Transverse colon (tissue), 4 donors: ENCODE measurements around the gene NCKIPSD. TPM values are rescaled to one million over a fixed set of nuclear protein-coding genes. Genes with fewer than 3 reads are reported as not detected.

Experiments used
- DNase-seq: peaks from one replicate; pipeline ENCODE4 v3.0.0-alpha.2; 2019
- H3K27ac ChIP-seq, 4 donors: fragments of 200-600 bp; sonication (generic); 2 replicates each; pipeline ENCODE4 v1.5.1; 2016 to 2018; ENCODE audit warnings: inconsistent platforms in 4 of 4
- H3K27me3 ChIP-seq: fragments of 200-600 bp; sonication (generic); 2 replicates; pipeline ENCODE4 v1.5.1; 2017; ENCODE audit warnings: inconsistent platforms
- H3K36me3 ChIP-seq, 4 donors: fragments of 200-600 bp; sonication (generic); 2 replicates each; pipeline ENCODE4 v1.5.1; 2017 to 2019; ENCODE audit warnings: inconsistent platforms in 4 of 4
- H3K4me1 ChIP-seq, 4 donors: fragments of 200-600 bp; sonication (generic); 2 replicates each; pipeline ENCODE4 v1.5.1; 2017 to 2020; ENCODE audit warnings: inconsistent platforms in 4 of 4
- H3K4me3 ChIP-seq, 4 donors: fragments of 200-600 bp; sonication (generic); 1 replicate in 1 of 4; 2 replicates in 3 of 4; pipeline versions ENCODE4 v1.5.1 to v1.6.1; 2017 to 2019; ENCODE audit warnings: inconsistent platforms in 4 of 4
- H3K9me3 ChIP-seq, 2 donors: fragments of 200-600 bp; sonication (generic); 2 replicates each; pipeline ENCODE4 v1.5.1; 2017 to 2019; ENCODE audit warnings: inconsistent platforms in 2 of 2
- EP300 ChIP-seq: sonication (generic); formaldehyde crosslinking; IDR thresholded peaks from one replicate; pipeline ENCODE4 v1.6.1; 2017; ENCODE audit warnings: antibody characterized with exemption, low read depth
- POLR2A ChIP-seq: fragments of 450-650 bp; IDR thresholded peaks from one replicate; pipeline ENCODE4 v1.6.1; 2016; ENCODE audit warnings: antibody characterized with exemption, mild to moderate bottlenecking, moderate library complexity
- POLR2AphosphoS5 ChIP-seq, 3 donors: sonication (generic); formaldehyde crosslinking; IDR thresholded peaks; one replicate each; pipeline ENCODE4 v1.6.1; 2016; ENCODE audit warnings: antibody characterized with exemption in 3 of 3
- whole genome bisulfite sequencing, 2 donors: methylation state at CpG; one replicate each; pipeline ENCODE4 v1.1.5; 2018; ENCODE audit warnings: low coverage in 1 of 2; 5-methylcytosine and 5-hydroxymethylcytosine counted together
- in situ Hi-C, 4 donors: fragments of 200-750 bp; cut with MboI; loops; one replicate each; pipeline versions ENCODE4 v1.15.0 to v1.15.1; 2017; ENCODE audit warnings: low sequenced_read_pairs in 3 of 4, low pct_ligation_motif_present in 1 of 4, low pct_unique_long_range_greater_than_20kb in 1 of 4
- intact Hi-C: fragments of 100-400 bp; cut with DNase I; formaldehyde crosslinking; loops from one replicate; pipeline ENCODE4 v1.15.1; 2023; ENCODE audit warnings: low total_unique reads
- total RNA-seq, 4 donors: library from RNA; depleted of rRNA; stranded (reverse); fragments of >200 nt; gene quantifications; one replicate each; pipeline ENCODE4 v1.1.0, GENCODE V29; 2016
- TF ChIP-seq, protein P1 (sequence below), 5 experiments: fragments of 200-600 bp in 3 of 5; fragments of 450-650 bp in 2 of 5; sonication (generic) in 3 of 5; IDR thresholded peaks; 1 replicate in 2 of 5; 2 replicates in 3 of 5; pipeline ENCODE4 v1.5.1; 2016 to 2017; ENCODE audit warnings: antibody characterized with exemption in 5 of 5, inconsistent platforms in 3 of 5, mild to moderate bottlenecking in 2 of 5, moderate library complexity in 1 of 5

The NCKIPSD gene
- total RNA-seq, 4 donors from 2014 or later = 42.3 to 74.6 (median 49.2) TPM

DNA sequence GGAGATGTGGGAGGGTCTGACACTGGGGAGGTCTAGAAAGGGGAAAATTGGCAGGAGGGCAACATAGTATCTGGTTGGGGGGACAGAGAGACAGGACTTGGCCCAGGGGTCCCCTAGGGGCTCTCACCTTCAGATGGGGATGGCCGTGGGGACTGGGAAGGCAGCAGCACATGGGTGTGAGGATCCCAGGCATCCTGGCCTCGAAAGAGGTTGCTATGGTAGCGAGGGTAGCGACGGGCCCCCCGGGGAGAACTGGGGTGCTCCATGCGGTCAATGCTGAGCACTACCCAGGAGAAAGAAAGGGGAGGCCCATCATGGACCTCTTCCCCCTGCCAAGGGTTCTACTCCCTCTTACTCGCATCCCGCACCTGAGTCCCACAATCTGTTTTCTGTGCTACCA lies 38.0 kb downstream of the NCKIPSD start:
- H3K36me3 ChIP-seq = no peaks in the 10 kb centered on the region
- TF ChIP-seq EP300 (no peak), POLR2A (no peak), POLR2AphosphoS5 (IDR thresholded peaks at IDR 0.05) (no peak)
- TF ChIP-seq, protein P1, sequence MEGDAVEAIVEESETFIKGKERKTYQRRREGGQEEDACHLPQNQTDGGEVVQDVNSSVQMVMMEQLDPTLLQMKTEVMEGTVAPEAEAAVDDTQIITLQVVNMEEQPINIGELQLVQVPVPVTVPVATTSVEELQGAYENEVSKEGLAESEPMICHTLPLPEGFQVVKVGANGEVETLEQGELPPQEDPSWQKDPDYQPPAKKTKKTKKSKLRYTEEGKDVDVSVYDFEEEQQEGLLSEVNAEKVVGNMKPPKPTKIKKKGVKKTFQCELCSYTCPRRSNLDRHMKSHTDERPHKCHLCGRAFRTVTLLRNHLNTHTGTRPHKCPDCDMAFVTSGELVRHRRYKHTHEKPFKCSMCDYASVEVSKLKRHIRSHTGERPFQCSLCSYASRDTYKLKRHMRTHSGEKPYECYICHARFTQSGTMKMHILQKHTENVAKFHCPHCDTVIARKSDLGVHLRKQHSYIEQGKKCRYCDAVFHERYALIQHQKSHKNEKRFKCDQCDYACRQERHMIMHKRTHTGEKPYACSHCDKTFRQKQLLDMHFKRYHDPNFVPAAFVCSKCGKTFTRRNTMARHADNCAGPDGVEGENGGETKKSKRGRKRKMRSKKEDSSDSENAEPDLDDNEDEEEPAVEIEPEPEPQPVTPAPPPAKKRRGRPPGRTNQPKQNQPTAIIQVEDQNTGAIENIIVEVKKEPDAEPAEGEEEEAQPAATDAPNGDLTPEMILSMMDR (IDR thresholded peaks at IDR 0.05) = no peak
- H3K9me3 ChIP-seq = no peaks in the 10 kb centered on the region
- DNase-seq = no peak
- in situ Hi-C loops (no loop called here), intact Hi-C loops (no loop called here)
- 73 to 82% methylated on average over 1 to 9 of the region's 9 CpGs for WGBS, 2 donors
- H3K4me3 ChIP-seq = no peak overlapping the region
- no peak overlapping the region for H3K27ac ChIP-seq
- H3K4me1 ChIP-seq = no peaks in the 10 kb centered on the region
- no peaks in the 10 kb centered on the region for H3K27me3 ChIP-seq

DNA sequence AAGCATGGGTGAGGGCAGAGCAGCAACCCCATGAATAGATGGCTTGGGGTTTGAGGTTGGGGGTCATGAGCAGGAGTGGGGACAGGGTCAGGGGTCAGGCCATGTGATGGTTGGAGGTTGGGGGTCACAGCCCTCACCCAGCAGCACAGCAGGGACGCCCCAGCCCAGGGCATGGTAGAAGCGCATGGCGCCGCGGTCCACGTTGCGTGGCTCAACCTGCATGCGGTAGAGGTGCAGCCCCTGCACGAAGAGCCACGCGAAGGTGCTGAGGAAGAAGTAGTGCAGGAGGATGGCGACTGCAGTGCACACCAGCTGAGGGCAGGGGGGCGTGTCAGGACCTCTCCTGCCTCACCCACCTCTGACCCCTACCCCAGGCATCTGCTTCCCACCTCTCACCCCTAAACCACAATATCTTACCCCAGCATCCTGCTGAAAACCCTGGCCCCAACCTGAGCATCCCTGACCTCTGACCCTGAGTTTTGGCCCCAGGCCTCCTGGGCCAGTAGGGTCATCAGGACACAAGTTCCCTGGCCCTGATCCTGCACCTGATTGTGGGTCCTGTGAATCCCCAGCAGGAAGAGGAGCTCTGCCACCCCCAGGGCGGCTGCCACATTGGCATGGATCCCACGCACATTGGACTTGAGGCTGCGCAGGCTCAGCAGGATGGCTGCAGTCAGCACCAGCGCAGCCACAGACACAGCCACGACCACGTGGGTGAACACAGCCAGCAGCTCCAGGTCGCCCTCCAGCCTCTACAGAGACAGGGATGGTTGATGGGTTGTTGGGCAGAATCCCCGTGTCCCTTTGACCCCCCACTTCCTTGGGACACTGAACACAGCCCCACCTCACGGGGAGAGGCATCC lies 40.6 kb downstream of the NCKIPSD start:
- H3K4me1 ChIP-seq = no peaks in the 10 kb centered on the region
- in situ Hi-C loops = no loop called here
- H3K9me3 ChIP-seq = no peaks in the 10 kb centered on the region
- H3K4me3 ChIP-seq = no peak overlapping the region
- H3K36me3 ChIP-seq = no peaks in the 10 kb centered on the region
- no peaks in the 10 kb centered on the region for H3K27me3 ChIP-seq
- no peak overlapping the region for H3K27ac ChIP-seq
- no peak for DNase-seq
- intact Hi-C loops = no loop called here
- TF ChIP-seq, protein P1 (IDR thresholded peaks at IDR 0.05) = no peak
- no peak for TF ChIP-seq POLR2AphosphoS5 (IDR thresholded peaks at IDR 0.05)
- no peak for TF ChIP-seq POLR2A
- 91% methylated on average over 17 of the region's 22 CpGs; no CpG with 5 or more reads in 1 of the 2 donors for WGBS, 2 donors

DNA sequence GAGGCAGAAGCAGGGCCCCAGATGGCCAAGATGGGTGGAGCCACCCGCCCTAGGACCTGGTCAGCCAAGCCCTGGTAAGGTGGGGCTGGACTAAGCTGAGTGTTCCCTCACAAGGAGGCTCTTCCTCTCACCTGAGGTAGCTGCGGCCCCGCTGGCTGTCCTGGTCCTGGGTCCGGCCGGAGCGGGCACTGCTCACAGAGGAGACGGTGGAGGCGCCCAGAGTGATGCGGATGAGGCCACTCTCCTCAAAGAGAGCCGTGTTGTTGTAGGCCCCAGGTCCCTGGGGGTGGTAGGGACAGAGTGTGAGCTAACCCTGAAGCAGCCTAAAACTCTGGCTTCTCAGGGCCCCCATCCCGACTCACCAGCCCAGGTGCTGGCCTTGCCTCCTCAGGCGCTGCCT lies 43.1 kb downstream of the NCKIPSD start:
- Histone ChIP-seq H3K9me3 (no peaks in the 10 kb centered on the region), H3K4me3 (no peak overlapping the region), H3K27me3 (no peaks in the 10 kb centered on the region), H3K36me3 (no peaks in the 10 kb centered on the region), H3K27ac (no peak overlapping the region), H3K4me1 (no peaks in the 10 kb centered on the region)
- no peak for TF ChIP-seq POLR2A
- TF ChIP-seq POLR2AphosphoS5 (IDR thresholded peaks at IDR 0.05) = no peak
- intact Hi-C loops (no loop called here), in situ Hi-C loops (no loop called here)
- no peak for DNase-seq
- 92% methylated on average over 12 of the region's 12 CpGs; no CpG with 5 or more reads in 1 of the 2 donors for WGBS, 2 donors

DNA sequence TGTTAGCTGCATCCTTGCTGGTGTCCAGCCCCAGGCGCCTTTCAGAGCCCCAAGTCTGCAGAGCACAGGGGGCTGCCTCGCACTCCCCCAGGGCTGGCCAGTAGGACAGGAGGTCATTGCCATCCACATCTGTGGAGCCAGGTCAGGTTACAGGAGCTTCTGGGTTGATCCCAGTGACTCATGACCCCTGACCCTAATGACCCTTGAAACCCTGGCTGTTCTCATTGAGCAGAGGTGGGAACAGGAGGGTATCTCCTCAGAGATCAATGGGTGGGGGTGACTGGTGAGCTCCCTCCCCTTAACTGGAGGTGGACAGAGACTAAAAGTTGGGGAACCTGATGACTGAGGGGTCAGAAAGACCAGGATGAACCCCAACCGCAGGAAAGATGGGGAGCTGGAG lies 44.3 kb downstream of the NCKIPSD start:
- Histone ChIP-seq H3K4me3 (no peak overlapping the region), H3K27me3 (no peaks in the 10 kb centered on the region), H3K9me3 (no peaks in the 10 kb centered on the region), H3K4me1 (peaks cover 2 to 6% (median 3%) of the 10 kb centered on the region in 4 donors), H3K27ac (no peak overlapping the region), H3K36me3 (no peaks in the 10 kb centered on the region)
- intact Hi-C loops (no loop called here), in situ Hi-C loops (no loop called here)
- TF ChIP-seq POLR2A = no peak
- TF ChIP-seq, protein P1 (IDR thresholded peaks at IDR 0.05) = no peak
- no peak for TF ChIP-seq POLR2AphosphoS5 (IDR thresholded peaks at IDR 0.05)
- TF ChIP-seq EP300 = no peak
- 85% methylated on average over 3 of the region's 3 CpGs; no CpG with 5 or more reads in 1 of the 2 donors for WGBS, 2 donors
- DNase-seq = no peak
